VCaP (cell line): ENCODE results near the gene KLC3.

ENCODE experiments used
- H3K27ac ChIP-seq: fragments of 450-650 bp; 2 replicates; pipeline ENCODE4 v1.5.1; 2017
- CTCF ChIP-seq: fragments of 450-650 bp; conservative IDR thresholded peaks from 2 replicates; pipeline ENCODE4 v1.5.1; 2017; ENCODE audit warnings: mild to moderate bottlenecking, moderate library complexity

The KLC3 gene

GRCh38 chr19:45350477-45351058, 10.0 kb downstream of the KLC3 start:
- no peak overlapping the region for H3K27ac ChIP-seq
- TF ChIP-seq CTCF, result no peak

DNA sequence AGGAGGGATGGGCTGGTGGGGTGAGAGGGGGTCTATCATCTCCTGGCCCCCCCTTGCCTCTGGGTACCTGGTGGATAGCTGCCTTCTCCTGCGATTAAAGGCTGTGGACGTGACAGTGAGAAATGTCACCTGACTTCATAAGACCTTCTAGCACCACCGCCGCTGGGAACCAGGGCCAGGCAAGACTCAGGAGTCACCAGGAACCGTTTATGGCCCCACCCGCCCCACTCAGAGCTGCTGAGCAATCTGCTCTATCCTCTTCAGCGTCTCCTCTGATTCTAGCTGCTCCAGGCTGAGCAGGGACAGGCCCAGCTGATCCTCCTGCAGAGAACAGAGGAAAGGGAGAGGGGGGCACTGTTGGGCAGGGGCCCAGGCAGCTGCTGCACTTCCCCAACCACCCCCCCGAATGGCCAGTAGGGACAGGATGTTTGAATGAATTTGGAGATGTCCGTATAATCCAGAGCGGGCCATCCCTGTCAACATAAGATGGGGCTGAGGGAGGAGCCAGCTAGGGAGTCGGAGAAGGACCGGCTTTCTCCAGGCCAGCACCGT, 10.9 kb downstream of the KLC3 start:
- no peak for TF ChIP-seq CTCF
- no peak overlapping the region for H3K27ac ChIP-seq

- TF ChIP-seq CTCF, result no peak
- no peak overlapping the region for H3K27ac ChIP-seq
Observed at GRCh38 chr19:45352062-45352461, 11.5 kb downstream of the KLC3 start.

GRCh38 chr19:45352471-45352870, 11.9 kb downstream of the KLC3 start:
- TF ChIP-seq CTCF, result no peak
- no peak overlapping the region for H3K27ac ChIP-seq

DNA sequence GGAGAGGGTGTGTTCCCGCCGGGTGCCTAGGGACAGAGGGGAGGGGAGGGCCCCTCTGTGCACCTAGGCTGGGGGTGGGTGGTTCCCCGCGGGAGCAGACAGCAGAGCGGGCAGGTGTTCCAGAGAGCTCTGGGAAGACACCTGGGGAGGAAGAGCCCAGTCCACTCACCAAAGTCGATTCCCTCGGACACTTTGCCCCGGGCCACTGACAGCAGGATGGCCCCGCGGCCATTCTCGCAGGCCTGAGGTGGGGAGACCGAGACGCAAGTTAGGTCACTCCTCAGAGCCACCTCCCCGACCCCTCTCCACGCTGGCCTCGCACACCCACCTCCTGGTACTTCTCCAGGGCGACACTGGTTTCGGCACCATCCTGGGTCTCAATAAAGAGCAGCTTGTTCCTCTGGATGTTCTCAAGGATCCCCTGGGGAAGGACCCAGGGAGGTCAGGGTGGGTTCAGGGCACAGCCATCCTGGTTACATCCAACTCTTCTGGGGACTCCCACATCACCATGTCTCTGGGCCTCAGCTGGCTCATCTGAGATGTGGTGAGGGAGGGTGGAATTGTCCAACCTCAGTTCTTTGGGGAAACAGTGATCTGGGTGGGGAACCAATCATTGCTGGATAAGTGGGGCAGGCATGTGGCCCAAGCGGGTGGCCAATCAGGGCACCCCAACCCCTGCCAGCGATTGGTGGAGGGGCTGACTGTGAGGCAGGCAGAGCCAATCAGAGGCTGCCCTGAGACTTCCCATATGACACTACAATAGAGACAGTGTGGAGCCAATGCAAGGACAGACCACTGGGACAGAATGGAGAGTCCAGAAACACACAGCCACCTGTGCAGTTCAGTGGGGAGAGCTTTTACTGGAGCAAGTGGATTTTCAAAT, 12.6 kb downstream of the KLC3 start:
- H3K27ac ChIP-seq, result no peak overlapping the region
- TF ChIP-seq CTCF, result no peak

DNA sequence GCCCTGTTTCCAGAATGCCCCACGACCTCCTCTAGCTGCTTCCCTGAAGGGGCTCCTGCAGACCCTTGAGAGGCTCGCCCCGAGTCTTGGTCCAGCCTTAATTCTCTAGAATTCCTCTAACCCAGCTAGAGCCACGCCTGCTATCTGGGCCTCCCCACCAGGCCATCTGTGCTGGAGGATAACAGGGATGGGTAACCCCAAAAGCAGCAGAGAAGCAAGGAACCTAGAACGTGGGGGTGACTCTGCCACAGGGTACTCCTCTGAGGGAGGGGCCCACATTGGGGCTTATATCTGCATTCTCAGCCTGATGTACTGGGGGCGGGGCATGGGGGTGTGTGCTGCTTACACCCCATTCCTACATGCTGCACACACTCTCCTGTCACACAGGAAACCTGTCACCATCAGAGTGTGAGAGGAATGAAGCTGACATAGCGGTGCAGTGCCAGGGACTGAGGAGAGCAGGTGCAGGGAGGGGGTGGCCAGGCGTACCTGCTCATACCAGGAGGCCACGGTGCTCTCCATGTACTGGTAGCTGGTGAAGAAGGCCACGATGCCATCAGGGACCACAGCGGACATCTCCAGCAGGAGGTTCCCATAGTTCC, 13.8 kb downstream of the KLC3 start:
- no peak overlapping the region for H3K27ac ChIP-seq
- no peak for TF ChIP-seq CTCF

- no peak for TF ChIP-seq CTCF
- H3K27ac ChIP-seq, result no peak overlapping the region
Observed at GRCh38 chr19:45355402-45355801, 14.9 kb downstream of the KLC3 start.
